Choroid plexus epithelial cell (primary cell): ENCODE data around the gene RNFT2.

Experiments used
- DNase-seq: peaks from one replicate; pipeline ENCODE4 v3.0.0-alpha.2; 2010; ENCODE audit warnings: low read depth
- H3K4me3 ChIP-seq: 2 replicates; pipeline ENCODE4 v1.5.1; 2011; ENCODE audit warnings: low read depth, mild to moderate bottlenecking, control low read depth, low read length, moderate library complexity
- TF ChIP-seq, protein P1 (sequence below): conservative IDR thresholded peaks from 2 replicates; pipeline ENCODE4 v1.5.1; 2011; ENCODE audit warnings: low read depth, mild to moderate bottlenecking, control low read depth, inconsistent platforms, low read length, moderate library complexity

Gene RNFT2

DNA sequence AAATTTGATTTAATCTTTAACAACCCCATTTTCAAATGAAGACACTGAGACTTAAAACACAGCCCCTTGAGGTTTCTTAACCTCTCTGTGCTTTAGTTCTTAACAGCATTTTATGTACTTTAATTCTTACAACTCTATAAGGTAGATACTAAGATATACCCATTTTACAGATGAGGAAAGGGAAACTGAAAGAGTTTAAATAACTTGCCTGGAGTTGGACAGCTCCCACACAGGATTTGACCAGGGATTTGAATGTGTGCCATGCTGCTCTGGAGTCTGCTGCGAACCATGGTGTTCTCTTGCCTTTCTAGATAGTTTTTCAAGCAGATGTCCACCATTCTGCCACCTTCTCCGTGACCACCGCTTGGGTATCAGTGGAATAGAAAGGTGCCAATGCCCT lies 28.2 kb downstream of the RNFT2 start:
- TF ChIP-seq, protein P1, sequence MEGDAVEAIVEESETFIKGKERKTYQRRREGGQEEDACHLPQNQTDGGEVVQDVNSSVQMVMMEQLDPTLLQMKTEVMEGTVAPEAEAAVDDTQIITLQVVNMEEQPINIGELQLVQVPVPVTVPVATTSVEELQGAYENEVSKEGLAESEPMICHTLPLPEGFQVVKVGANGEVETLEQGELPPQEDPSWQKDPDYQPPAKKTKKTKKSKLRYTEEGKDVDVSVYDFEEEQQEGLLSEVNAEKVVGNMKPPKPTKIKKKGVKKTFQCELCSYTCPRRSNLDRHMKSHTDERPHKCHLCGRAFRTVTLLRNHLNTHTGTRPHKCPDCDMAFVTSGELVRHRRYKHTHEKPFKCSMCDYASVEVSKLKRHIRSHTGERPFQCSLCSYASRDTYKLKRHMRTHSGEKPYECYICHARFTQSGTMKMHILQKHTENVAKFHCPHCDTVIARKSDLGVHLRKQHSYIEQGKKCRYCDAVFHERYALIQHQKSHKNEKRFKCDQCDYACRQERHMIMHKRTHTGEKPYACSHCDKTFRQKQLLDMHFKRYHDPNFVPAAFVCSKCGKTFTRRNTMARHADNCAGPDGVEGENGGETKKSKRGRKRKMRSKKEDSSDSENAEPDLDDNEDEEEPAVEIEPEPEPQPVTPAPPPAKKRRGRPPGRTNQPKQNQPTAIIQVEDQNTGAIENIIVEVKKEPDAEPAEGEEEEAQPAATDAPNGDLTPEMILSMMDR, result no peak
- DNase-seq, result no peak
- no peak overlapping the region for H3K4me3 ChIP-seq

DNA sequence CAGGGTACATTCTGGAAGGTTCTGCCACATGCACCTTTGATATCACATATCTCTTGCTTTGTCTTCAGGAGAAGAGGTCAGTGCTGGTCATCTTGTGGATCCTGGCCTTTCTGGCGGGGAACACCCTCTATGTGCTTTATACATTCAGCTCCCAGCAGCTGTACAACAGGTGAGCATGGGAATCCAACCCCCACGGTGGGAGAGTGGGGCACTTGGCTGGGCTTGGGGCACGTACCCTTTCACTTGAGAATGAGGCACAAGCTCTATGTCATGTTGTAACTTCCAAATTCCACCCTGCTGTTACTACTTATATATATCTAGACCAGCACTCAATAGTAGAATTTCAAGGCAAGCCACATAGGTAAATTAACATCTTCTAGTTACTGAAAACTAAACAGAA lies 28.6 kb downstream of the RNFT2 start:
- TF ChIP-seq, protein P1, result no peak
- H3K4me3 ChIP-seq, result no peak overlapping the region
- no peak for DNase-seq

DNA sequence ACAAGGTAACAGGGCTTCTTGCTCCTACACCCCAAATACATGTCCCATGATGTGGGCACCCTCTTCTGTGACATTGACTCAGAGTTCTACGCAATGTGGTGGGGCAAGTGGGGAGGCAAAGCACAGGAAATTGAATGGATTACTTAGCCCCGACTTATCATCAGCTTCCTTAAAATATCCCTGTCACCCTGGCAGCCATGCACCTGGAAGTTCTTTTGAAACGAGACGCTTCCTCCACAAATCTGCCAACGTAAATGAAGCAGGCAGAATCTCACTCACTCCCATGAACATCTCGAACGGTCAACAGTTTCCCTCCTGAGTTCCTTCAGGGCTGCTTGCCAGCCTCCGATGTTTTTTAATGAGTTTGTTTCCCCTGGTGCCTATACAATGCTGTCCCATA lies 33.5 kb downstream of the RNFT2 start:
- no peak overlapping the region for H3K4me3 ChIP-seq
- TF ChIP-seq, protein P1, result no peak
- DNase-seq, result no peak

DNA sequence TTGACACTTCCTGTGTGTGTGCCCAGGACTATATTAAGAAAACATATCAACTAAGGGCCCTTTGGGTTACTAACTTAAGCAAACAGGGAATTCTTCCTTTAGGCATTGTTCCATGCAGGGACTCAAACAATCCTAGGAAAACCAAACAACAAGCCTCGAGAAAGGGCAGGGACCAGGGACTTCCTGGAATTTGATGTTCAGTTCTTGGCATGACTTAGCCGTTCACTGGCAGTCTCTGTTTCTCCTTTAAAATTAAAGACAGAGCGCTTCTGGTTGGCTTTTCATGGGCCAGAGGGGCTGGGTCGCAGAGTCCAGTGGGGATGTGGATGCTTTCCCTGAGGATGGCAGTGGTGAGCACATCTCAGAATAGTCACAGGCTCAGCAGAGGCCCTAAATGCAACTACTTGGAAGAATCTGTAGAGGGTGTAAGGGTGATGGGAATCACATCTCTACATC lies 35.2 kb downstream of the RNFT2 start:
- peak; percentile 17 for DNase-seq
- TF ChIP-seq, protein P1, result peak; percentile 16
- no peak overlapping the region for H3K4me3 ChIP-seq

DNA sequence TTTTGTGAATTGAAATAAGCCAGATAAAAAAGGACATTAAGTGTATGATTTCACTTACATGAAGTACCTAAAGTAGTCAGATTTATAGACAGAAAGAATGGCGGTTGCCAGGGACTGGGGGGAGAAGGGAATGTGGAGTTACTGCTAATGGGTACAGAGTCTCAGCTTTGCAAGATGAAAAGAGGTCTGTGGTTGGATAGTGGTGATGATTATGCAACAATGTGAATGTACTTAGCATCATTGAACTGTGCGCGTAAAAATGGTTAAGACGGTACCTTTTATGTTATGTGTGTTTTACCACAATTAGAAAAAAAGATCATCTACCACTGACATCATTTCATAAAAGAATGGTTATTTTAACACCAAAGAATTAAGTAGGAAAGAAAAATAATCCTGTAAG lies 35.9 kb downstream of the RNFT2 start:
- H3K4me3 ChIP-seq, result no peak overlapping the region
- no peak for DNase-seq
- TF ChIP-seq, protein P1, result no peak

GRCh38 chr12:116777245-116777644 lies 39.1 kb downstream of the RNFT2 start:
- H3K4me3 ChIP-seq, result no peak overlapping the region
- TF ChIP-seq, protein P1, result no peak
- no peak for DNase-seq

GRCh38 chr12:116779597-116779996 lies 41.5 kb downstream of the RNFT2 start:
- TF ChIP-seq, protein P1, result no peak
- no peak for DNase-seq
- H3K4me3 ChIP-seq, result no peak overlapping the region
